ENCODE data around the gene SORCS2.

The SORCS2 gene

GRCh38 chr4:7192252-7193029 lies at the start of gene SORCS2:
Gene SORCS2, plus strand, starts transcription at chr4:7192538.
- peak; percentile 21 for DNase-seq

- no peak for DNase-seq
These were observed 47.7 kb upstream of the SORCS2 start for GRCh38 chr4:7144374-7145290.

DNA sequence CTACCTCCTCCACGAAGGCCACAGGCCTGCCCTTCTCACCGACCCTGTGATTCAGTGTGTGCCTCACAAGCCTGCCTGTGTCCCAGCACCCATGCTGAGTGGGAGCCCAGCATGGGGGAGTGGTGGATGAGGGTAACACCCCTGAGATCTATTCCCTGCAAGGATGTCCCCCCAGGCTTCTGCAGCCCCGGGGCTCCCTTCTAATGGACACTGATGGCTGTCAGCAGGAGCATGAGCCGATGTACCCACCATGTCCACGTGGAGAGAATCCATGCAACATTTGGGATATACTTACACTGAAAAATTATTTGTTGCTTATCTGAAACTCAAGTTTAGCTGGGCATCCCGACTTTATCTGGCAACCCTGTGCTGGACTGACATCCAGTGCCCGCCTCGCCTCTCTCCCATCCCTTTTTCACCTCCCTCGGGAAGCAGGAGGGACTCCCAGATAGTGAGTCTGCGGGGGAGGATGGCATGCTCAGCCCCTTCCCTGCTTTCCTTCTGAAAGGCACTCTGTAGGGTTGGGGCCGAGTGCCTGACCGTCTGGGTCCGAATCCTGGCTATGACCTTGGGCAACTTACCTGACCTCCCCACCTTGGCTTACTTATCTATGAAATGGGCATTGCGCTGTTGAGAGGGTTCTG lies 46.9 kb upstream of the SORCS2 start:
- DNase-seq: no peak

GRCh38 chr4:7146059-7146785 lies 46.1 kb upstream of the SORCS2 start:
- no peak for DNase-seq

DNA sequence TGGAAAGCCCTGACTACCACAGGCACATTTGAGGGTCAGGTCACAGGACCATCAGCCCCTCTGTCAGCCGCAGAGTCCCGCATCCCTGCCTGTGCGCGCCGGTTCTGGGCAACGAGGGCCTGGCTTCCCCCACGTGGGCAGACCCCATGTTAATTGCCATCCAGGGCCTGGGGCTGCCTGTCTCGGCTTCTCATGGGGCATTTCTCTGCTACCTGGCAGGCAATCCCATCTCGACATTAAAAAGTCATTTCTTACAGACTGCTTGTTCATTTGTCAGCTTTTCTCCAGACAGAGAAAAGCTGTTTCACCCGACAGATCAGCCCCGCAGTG lies 45.6 kb upstream of the SORCS2 start:
- no peak for DNase-seq

- no peak for DNase-seq
These were observed 45.1 kb upstream of the SORCS2 start for GRCh38 chr4:7147261-7147660.

DNA sequence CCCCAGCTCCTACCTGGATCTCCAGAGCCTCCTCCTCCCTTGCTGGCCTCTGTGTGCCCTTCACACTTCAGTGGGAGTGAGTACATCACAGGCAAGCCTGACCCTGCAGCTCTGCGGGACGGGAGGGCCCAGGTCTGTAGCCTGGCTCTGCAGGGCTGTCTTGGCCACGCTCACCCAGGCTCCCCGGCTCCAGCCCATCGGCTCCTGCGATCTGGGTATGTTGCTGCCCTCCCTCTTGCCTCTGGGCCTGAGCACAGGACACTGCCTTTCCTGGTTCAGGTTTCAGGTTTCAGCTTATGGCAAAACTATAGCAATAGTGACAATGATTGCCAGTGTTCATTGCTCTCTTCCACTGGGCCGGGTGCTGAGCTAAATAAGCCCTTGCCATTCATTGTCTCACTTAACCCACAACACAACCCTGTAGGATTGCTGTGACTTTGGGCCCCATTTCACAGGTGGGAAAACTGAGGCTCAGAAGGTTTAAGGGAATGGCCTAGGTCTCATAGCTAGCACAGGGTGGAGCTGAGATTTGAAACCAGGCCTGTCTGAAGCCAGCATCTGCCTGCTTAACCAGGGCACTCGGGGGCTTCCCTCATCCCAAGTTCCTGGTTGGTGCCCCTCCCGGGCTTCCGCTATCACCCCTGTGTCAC lies 44.6 kb upstream of the SORCS2 start:
- DNase-seq: no peak

DNA sequence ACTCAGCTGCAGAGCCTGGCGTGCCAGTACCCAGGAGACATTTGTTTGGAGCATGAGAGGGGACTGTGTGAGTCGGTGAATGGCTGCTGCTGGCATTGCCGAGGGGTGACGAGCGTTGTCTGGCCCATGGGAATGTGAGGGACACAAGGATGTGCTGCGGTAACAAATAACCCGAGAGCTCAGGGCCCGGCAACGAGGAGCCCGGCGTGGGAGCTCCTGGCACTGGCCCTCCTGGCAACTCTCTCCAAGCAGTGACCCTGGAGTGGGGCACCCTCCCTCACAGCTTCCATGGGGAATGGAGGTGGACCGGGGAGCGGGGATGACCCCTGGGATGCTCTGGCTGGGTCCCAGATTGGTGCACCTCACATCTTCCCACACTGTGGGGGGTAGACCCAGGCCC lies 44.0 kb upstream of the SORCS2 start:
- DNase-seq: no peak

DNA sequence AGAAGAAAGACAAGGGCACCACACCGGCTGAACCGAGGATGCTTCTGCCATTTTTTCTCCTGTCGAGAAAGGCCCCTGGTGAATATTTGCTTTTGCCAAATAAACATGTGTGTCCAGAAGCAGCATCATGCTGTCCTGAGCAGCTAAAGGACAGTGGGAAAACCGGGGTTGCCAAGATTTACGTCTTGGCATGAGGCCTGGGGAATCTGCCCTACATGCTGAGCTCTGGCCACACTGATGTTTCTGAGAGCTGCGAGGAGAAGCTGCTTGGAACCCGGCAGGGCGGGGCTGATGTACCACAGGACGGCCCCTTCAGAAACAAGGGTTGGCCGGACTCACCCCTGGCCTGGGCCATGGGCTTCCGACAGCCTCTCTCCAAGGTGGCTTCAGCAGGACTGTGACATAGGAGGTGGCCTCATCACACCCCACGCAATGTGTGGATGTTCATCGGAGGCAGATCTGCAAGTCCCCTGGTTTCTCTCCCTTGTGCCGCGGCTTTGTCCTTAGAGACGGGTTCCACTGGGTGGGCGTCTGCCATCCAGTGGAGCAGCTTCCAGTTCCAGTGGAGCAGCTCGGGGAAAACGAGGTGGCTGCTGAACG lies 42.2 kb upstream of the SORCS2 start:
- DNase-seq: no peak

DNA sequence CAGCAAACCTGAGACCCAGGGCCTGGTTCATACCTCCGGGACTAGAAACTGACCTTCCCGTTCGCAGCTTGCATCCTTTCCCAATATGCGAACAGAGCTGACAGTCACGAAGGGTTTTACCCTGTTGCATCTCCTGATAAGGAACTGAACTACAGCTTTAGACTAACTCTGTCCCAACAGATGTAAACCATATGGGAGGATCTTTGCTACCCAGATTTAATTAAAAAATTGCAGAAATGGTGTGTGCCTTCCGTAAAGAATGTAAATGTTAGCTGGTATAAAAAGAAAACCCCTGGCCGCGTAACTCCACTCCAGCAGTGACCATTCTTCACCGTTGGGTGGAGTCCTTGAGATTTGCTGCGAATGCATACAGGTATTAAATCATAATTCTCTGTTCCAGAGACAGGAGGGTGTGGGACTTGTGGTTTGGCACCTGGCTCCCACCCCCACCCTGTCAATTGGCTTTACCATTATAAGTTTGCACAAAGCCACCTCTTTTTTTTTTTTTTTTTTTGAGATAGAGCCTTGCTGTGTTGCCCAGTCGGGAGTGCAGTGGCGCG lies 40.6 kb upstream of the SORCS2 start:
- no peak for DNase-seq

DNA sequence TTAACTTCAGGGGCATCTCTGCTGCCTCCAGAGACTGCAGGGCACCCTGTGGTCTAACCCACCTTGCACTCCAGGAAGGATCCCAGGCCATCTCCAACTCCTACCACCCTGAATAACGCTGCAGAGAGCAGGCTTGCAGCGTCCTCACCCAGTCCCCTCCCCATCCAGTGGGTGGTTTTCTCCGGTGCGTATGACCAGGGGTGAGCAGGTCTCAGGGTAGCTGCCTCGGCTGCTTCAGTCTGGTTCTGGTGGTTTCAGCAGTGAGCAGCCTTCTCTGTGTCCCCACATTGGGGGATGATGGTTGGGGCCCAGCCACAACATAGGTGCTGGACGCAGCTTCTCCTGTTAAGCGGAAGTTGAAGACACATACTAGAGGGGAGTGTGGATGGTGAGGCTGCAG lies 38.6 kb upstream of the SORCS2 start:
- DNase-seq: no peak

- DNase-seq: no peak
These were observed 37.9 kb upstream of the SORCS2 start for GRCh38 chr4:7154351-7154981.

DNA sequence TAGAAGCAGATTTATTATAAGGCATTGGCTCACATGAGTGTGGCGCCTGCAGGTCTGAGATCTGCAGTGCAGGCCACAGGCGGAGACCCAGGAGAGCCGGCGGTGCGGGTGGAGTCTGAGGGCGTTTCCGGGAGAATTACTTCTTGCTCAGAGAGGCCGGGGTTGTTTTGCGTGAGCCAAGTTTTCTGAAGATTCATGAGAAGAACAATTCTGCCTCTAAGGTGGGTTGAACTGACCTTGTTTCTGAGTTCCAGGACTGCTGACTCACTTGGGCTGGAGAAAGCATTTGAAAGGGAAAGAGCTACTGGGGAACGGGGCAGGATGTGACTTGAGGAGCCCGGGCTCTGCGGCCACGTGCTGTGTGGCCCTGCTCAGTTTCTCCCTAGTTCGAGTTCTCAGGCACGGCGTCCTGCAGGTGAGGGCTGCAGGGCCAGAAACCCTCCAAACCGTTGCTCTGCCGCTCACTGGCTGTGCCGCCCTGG lies 36.7 kb upstream of the SORCS2 start:
- no peak for DNase-seq

GRCh38 chr4:7156328-7156727 lies 36.0 kb upstream of the SORCS2 start:
- no peak for DNase-seq

DNA sequence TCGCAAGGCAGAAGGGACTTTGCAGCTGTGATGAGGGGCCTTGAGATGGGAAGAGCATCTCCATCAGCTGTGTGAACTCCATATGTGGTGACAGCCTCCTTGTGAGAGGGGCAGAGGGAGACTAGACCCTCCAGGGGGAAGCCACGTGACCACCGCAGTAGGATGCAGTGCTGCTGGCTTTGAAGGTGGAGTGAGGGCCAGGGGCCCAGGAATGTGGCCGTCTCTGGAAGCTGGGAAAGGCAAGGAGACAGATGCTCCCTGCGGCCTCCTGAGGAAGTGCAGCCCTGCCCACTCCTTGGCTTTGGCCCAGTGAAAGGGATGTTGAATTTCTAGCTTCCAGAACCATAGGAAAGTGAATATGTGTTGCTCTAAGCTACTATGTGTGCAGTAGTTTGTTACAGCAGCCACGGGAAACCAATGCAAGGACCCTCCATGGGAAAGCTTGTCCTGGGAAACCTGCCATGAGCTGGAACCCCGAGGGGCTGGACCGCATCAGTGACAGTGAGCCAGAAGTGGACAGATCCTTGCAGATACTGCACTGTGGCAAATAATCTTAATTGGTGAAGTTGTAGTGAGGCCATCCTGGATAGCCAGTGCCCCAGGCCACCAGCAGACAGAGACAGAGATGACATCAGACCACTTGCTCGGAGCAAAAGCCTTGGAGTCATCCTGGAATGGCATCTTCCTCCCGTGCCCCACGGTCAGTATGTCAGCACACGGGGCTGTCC lies 35.4 kb upstream of the SORCS2 start:
- no peak for DNase-seq

GRCh38 chr4:7157666-7158065 lies 34.7 kb upstream of the SORCS2 start:
- DNase-seq: no peak

- no peak for DNase-seq
These were observed 34.1 kb upstream of the SORCS2 start for GRCh38 chr4:7158081-7158750.

DNA sequence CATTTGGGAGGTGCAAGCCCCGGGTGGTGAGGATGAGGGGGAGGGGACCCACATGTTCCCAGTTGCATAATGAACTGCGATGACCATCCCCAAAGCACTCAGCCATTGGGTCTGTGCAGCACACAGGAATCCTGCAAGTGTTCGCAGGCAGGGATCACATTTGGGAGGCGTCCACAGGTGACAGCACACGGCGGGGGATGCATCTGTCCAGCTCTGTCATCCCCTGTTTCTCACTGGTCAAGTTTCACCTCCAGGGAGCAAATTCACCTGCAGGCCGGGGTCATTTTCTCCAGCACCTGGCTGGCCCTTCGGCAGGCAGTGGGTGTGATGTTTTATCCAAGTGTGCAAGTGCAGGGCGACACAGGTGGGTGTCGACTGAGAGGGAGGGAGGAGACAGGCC lies 33.3 kb upstream of the SORCS2 start:
- DNase-seq: no peak

DNA sequence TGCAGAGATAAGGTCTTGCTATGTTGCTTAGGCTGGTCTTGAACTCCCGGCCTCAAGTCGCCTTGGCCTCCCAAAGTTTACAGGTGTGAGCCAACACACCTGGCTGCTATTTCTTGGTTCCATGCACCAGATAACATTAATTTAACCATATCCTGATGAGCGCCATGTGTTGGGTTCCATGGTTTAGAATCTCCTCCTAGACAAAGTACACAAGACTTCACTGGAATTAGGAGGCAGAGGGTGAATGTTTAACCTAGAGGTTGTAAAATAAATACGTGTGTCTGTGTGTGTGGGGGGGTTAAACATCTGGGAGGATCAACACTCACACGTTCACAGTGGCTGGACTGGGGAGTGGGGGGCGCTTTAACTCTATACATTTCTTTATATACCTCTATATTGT lies 32.4 kb upstream of the SORCS2 start:
- no peak for DNase-seq

DNA sequence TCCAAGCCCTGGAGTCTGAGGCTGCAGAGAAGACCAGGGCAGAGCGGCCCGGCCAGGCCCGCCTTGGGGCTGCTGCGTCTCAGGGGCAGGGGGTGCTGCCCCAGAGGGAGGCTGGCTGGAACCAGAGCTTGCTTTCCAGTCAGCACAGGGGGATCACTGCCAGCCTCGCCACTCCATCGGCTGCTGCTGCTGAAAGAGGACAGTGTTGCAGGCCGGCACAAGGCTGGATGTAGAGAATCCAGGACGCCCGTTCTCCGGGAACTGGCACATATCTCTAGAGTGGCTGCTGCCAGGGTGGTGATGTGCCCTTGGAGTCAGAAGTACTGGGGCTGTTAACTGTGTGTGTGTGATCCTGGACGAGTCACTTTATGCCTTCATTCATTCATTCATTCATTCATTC lies 31.9 kb upstream of the SORCS2 start:
- no peak for DNase-seq

Data from NCI-H1694 treated with DMSO at 0.1 percent for 48 hours (cell line).